NK-92 (cell line): ENCODE results near the gene DTX3L.

Experiments used
- DNase-seq: peaks from one replicate; lab custom pipeline; 2025; ENCODE audit not compliant: unreplicated experiment; lab: John Stamatoyannopoulos, UW

Gene DTX3L

DNA sequence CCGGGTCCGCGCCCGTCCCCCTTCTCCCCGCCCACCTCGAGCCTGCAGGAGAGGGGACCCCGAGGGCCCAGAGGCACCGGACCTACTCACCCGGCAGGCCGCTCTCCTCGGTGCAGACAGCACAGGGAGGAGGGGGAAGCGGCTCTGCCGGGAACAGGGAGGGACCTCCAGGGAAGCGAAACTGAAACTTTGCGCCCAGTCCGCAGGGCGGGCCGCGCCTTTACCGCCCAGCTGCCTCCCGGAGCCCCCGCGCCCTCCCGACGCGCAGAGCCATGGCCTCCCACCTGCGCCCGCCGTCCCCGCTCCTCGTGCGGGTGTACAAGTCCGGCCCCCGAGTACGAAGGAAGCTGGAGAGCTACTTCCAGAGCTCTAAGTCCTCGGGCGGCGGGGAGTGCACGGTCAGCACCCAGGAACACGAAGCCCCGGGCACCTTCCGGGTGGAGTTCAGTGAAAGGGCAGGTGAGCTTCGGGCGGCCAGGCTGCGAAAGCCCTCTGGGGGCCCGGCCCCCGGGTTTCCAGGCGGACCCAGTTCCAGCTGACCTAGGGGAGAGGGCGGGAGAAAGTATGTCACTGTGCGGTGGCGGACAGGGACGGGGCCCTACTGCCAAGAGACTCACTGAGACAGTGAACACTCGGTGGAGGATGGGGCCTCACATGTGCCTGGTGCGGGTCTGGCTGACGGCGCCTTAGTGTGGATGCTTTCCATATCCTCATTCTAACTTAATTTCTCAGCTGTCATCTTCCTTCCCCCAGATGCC is at the start of gene DTX3L, which contains the start of gene PARP9:
DTX3L (plus strand) TSS at position 184 of the 758 bp plus-strand sequence; CDS start at position 273, 89 bp downstream.
PARP9 (minus strand) TSS at position 146 of the 758 bp plus-strand sequence. CDS start 4,680 bp downstream, outside the sequence.
- no peak for DNase-seq

DNA sequence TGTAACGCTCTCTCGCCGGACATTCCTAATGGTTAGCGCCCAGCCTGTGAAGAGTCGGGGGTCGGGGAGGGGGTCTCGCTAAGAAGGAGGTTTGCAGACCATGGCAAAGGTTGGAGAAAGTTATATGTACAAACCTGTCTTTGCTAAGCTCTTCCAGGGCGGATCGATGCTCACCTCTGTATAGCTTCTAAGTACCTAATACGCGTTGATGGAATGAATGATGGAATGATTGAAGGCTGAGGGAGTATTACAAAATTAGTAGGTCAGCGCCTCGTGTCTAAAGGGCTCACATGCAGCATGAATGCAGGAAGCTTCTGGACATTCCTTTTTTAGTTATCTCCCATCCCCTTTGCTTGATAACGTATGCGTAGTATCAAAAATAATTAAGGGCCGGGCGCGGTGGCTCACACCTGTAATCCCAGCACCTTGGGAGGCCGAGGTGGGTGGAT is 49.1 kb upstream of the DTX3L start:
- no peak for DNase-seq

GRCh38 chr3:122515870-122516269 is 48.3 kb upstream of the DTX3L start:
- no peak for DNase-seq

GRCh38 chr3:122516846-122517360 is 47.2 kb upstream of the DTX3L start:
- no peak for DNase-seq

- no peak for DNase-seq
Observed at GRCh38 chr3:122519693-122520092, 44.4 kb upstream of the DTX3L start.

- DNase-seq = no peak
Observed at GRCh38 chr3:122520861-122521260, 43.3 kb upstream of the DTX3L start.

GRCh38 chr3:122523317-122523716 is 40.8 kb upstream of the DTX3L start:
- no peak for DNase-seq

DNA sequence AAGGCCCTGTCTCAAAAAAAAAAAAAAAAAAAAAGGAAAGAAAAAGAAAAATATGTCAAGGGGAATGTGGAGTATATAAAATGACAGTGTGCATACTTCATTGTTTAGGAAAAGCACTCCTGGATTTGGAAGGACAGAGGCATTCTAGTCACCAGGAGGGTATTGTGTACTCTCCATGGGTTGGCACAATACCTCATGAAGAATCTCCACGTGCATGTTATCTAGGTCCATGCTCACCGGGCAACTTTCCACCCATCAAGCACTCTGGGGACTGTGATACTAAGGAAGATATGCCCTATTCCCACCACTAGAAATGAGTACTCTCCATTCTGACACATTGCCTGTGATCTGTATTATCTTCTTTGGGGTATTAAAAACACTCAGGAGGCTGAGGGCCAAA is 34.0 kb upstream of the DTX3L start:
- DNase-seq = no peak

- no peak for DNase-seq
Observed at GRCh38 chr3:122533480-122533879, 30.7 kb upstream of the DTX3L start.

DNA sequence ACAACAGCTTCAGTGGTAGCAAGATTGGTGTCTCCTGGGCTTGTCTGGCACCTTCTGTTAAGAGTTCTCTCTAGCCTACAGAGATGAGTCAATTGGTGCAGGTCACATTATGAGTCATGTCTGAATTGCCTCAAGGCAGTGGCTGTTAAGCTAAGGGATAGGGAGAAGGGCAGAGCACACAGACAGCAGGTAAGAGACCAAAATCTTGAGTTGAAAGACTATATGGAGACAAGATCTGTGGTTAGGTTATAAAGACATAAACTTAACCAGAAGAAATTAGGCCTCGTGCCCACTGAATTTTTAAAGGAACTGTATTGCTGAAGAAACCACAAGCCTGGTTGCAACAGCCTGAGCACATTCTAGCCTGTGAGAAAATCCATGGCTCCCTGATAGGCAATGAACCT is 30.2 kb upstream of the DTX3L start:
- no peak for DNase-seq

GRCh38 chr3:122535964-122536631 is 28.0 kb upstream of the DTX3L start:
- no peak for DNase-seq

DNA sequence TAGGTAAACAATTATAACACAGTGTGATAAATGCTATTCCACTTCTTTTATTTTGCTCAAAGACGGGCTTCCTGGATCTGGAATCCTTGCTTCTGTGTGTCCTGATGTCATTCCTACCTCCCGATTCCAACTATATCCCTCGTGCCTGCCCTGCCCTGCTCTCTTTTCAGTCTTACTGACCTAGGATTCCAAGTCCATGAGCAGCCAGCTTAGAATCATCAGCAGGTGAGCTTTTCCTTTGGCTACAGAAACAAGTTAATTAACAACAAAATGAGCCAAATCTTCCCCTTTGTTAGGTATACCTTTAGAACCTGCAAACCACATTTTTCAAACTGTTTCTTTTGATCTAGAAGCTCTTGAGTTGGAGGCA is 27.5 kb upstream of the DTX3L start:
- DNase-seq = no peak

DNA sequence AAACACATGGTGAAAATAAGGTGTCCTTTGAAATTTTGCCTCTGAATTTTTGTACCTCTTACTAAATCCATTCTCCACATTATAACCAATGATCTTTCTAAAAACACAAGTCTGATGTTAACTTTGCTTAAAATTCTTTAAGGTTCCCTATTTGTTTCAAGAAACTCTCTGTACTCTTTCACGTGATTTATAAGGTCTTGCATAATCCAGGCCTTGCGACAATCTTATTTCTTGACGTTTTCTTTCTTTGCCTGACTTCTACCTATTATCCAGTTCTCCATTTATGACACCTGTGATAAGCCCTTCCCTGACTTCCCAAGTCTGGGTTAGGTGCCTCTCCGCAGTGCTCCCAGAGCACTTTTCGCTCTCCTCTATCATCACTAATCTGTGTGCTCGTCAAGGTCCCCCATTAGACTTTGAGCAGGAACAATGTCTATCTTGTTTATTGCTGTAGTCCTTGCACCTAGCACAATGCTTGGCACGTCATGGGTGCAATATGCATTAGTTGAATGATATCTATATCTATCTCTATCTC is 25.1 kb upstream of the DTX3L start:
- DNase-seq = no peak

DNA sequence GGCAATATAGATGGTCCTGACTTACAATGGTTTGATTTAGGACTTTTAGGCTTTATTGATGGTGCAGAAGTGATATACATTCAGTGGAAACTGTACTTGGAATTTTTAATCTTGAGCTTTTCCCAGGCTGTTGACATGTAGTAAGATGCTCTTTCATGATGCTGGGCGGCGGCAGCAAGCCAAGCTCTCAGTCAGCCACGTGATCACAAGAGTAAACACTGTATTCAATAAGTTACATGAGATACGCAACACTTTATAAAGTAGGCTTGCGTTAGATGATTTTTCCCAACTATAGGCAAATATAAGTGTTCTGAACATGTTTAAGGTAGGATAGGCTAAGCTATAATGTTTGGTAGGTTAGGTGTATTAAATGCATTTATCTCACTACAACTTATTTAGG is 18.0 kb upstream of the DTX3L start:
- no peak for DNase-seq

DNA sequence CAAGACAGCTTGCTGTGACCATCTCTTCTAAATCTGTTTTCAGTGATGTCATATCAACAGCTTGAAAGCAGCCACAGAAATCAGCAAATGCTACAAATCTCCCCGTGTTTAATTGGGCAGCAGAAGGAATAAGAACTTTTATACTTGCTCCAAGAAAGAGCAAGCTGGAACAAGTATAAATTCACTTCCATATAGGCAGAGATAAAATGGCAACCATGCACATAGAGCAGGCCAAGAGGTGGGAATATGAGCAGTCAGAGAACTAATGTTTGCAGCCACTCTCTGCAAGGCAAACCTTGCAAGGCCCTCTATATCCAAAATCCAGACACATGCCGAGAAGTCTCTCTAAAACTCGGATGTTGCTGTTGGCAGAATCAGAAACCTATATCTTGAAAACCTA is 16.1 kb upstream of the DTX3L start:
- DNase-seq = no peak

- DNase-seq = no peak
Observed at GRCh38 chr3:122548619-122549018, 15.5 kb upstream of the DTX3L start.

GRCh38 chr3:122553171-122553570 is 11.0 kb upstream of the DTX3L start:
- DNase-seq = no peak

DNA sequence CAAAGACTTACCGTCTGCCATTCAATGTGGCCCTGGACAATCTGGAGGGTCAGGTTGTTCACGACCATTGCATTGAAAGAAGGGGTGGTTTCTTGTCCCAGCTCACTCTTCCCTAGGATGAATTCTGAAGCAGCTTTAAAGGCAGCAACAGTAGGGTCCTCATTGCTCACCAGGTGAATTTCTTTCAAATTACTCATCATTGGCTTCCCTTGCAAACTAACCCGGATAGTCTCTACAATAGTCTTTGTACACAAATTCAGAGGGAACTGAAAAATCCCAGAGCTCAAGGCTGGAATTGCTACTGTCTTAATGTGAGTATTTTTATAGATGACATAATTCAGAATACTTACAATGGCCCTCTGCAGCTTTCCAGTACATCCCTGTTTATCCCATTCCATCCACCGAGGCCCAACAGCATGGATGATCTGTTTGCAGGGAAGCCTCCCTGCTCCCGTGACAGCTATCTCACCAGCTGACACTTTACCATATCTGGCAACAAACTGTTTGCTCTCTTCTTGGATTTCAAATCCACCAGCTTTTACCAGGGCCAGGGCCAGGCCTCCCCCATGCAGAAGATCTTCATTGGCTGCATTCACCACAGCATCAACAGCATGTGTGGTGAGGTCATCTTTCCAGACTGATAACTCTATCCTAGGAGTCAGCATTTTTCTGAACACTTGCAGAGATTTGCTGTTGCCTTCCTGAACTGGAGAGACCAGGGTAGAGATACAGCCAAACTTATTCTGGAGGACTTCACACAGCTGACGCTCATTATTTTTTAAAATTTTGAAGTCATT is 8.7 kb upstream of the DTX3L start:
- DNase-seq = no peak

DNA sequence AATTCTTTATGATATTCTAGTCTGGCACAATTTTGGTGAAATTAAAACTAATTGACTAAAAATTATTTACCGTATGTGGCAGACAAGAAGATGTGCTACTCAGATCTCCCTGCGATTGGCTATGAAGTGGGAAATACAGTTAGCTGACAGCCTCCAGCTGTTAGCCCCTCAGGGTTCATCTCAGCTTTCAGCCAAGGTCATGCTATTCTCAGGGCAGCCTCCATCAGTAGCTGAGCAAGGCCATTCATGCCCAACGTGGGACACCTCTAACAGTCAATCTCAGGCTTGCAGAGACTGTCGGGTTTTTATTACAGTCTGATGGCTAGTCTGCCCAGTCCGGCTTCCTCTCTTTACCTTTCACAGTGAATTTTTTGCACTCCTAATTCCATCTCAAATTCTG is 6.8 kb upstream of the DTX3L start:
- no peak for DNase-seq

DNA sequence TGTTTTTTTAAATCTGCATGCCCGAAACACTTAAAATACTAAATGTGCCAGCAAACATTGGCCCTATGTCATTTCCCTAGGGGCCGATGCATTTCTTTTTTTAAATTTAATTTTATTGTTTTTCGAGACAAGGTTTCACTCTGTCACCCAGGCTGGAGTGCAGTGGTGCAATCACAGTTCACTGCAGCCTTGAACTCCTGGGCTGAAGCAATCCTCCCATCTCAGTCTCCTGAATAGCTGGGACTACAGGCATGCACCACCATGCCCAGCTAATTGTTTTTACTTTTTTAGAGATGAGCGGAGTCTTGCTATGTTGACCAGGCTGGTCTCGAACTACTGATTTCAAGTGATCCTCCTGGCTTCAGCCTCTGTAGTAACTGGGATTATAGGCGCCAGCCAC is 5.5 kb upstream of the DTX3L start:
- DNase-seq = no peak

GRCh38 chr3:122559906-122560305 is 4.2 kb upstream of the DTX3L start:
- DNase-seq = no peak
